NCI-H1048 (cell line): ENCODE data around the gene AKR1B15.
"Not testable (repeated sequence)": the region's sequence is repeated elsewhere in the genome, so short reads cannot be mapped to it uniquely, and the experiment has no call there.

Experiments used
- DNase-seq: peaks from one replicate; lab custom pipeline; 2025; lab: John Stamatoyannopoulos, UW

The AKR1B15 gene

GRCh38 chr7:134532954-134533218 is 16.0 kb upstream of the AKR1B15 start:
- no peak for DNase-seq

GRCh38 chr7:134533288-134533771 is 15.6 kb upstream of the AKR1B15 start:
- no peak for DNase-seq

GRCh38 chr7:134534633-134535032 is 14.3 kb upstream of the AKR1B15 start:
- no peak for DNase-seq

- no peak for DNase-seq
These were observed 13.5 kb upstream of the AKR1B15 start for GRCh38 chr7:134535272-134535918.

- no peak for DNase-seq
These were observed 13.0 kb upstream of the AKR1B15 start for GRCh38 chr7:134535919-134536299.

- not testable (repeated sequence) for DNase-seq
These were observed 12.4 kb upstream of the AKR1B15 start for GRCh38 chr7:134536558-134536957.

GRCh38 chr7:134537273-134537781 is 11.6 kb upstream of the AKR1B15 start:
- not testable (repeated sequence) for DNase-seq

GRCh38 chr7:134539380-134540004 is 9.4 kb upstream of the AKR1B15 start:
- DNase-seq: no peak

GRCh38 chr7:134541501-134542194 is 7.3 kb upstream of the AKR1B15 start:
- DNase-seq: not testable (repeated sequence)

GRCh38 chr7:134542195-134542771 is 6.6 kb upstream of the AKR1B15 start:
- no peak for DNase-seq

GRCh38 chr7:134545380-134545779 is 3.5 kb upstream of the AKR1B15 start:
- DNase-seq: no peak

GRCh38 chr7:134545918-134546317 is 3.0 kb upstream of the AKR1B15 start:
- no peak for DNase-seq

GRCh38 chr7:134546955-134547354 is 2.0 kb upstream of the AKR1B15 start:
- no peak for DNase-seq

- peak; percentile 29 for DNase-seq
These were observed 1.4 kb upstream of the AKR1B15 start for GRCh38 chr7:134547397-134548054.

GRCh38 chr7:134549366-134549765 is 456 bp downstream of the AKR1B15 start:
- DNase-seq: no peak

GRCh38 chr7:134552105-134552504 is 3.2 kb downstream of the AKR1B15 start:
- DNase-seq: no peak

- no peak for DNase-seq
These were observed 5.1 kb downstream of the AKR1B15 start for GRCh38 chr7:134553976-134554375.

GRCh38 chr7:134554417-134554966 is 5.6 kb downstream of the AKR1B15 start:
- no peak for DNase-seq

- DNase-seq: no peak
These were observed 8.5 kb downstream of the AKR1B15 start for GRCh38 chr7:134557391-134557790.

GRCh38 chr7:134558370-134558769 is 9.5 kb downstream of the AKR1B15 start:
- no peak for DNase-seq

- DNase-seq: not testable (repeated sequence)
These were observed 12.7 kb downstream of the AKR1B15 start for GRCh38 chr7:134561616-134562015.

GRCh38 chr7:134562136-134562535 is 13.2 kb downstream of the AKR1B15 start:
- no peak for DNase-seq
